Calu3 (cell line): ENCODE measurements around the gene NXPH4. TPM values are rescaled to one million over a fixed set of nuclear protein-coding genes. Genes with fewer than 3 reads are reported as not detected.
A peak's percentile ranks its signal among the peaks of the same experiment; 100 is the strongest.

Experiments
- BruUV-seq: library from RNA; stranded (reverse); fragments of 400-500 nt; replicated peaks from 2 replicates; lab custom pipeline; 2021; lab: Mats Ljungman, UMichigan
- CTCF ChIA-PET: fragments of 300-600 bp; sonication (Branson Sonifier 250); formaldehyde crosslinking; loops from one replicate; lab custom pipeline; 2022; ENCODE audit warnings: antibody characterized with exemption; lab: Charles Lee
- DNase-seq: peaks from one replicate; pipeline ENCODE4 v3.0.0; 2022
- H3K27ac Mint-ChIP-seq: one replicate; pipeline ENCODE4 v1.8.0; 2022; ENCODE audit warnings: mixed read lengths; ENCODE audit not compliant: unreplicated experiment
- H3K27me3 Mint-ChIP-seq: one replicate; pipeline ENCODE4 v1.8.0; 2022; ENCODE audit warnings: mixed read lengths; ENCODE audit not compliant: unreplicated experiment
- H3K36me3 Mint-ChIP-seq: one replicate; pipeline ENCODE4 v1.8.0; 2022; ENCODE audit warnings: mild to moderate bottlenecking, moderate library complexity, mixed read lengths; ENCODE audit not compliant: insufficient read depth, unreplicated experiment
- H3K4me1 Mint-ChIP-seq: one replicate; pipeline ENCODE4 v1.8.0; 2022; ENCODE audit warnings: mild to moderate bottlenecking, low read depth, mixed read lengths; ENCODE audit not compliant: unreplicated experiment
- H3K4me3 Mint-ChIP-seq: one replicate; pipeline ENCODE4 v1.8.0; 2022; ENCODE audit warnings: mild to moderate bottlenecking, low read depth, moderate library complexity, mixed read lengths; ENCODE audit not compliant: unreplicated experiment
- H3K9me3 Mint-ChIP-seq: one replicate; pipeline ENCODE4 v1.8.0; 2022; ENCODE audit warnings: low read depth, mixed read lengths; ENCODE audit not compliant: unreplicated experiment
- CTCF ChIP-seq: fragments of 200-600 bp; IDR thresholded peaks from one replicate; pipeline ENCODE4 v1.8.0; 2022; ENCODE audit warnings: antibody characterized with exemption; ENCODE audit not compliant: unreplicated experiment
- intact Hi-C: fragments of 100-400 bp; cut with micrococcal nuclease; formaldehyde crosslinking; loops from one replicate; pipeline ENCODE4 v1.10.0; 2022; ENCODE audit not compliant: unreplicated experiment
- total RNA-seq: library from RNA; stranded (reverse); gene quantifications from 2 replicates; pipeline ENCODE4 v1.2.3, GENCODE V29; 2022

The NXPH4 gene
- total RNA-seq, 1 experiment from 2014 or later, result 4.1 TPM

GRCh38 chr12:57180321-57180989 lies 36.1 kb upstream of the NXPH4 start:
- TF ChIP-seq CTCF, result no peak
- Mint-ChIP-seq H3K36me3 (peaks cover 4% of the 10 kb centered on the region), H3K4me1 (no peaks in the 10 kb centered on the region), H3K4me3 (no peak overlapping the region), H3K27ac (no peak overlapping the region), H3K27me3 (no peaks in the 10 kb centered on the region), H3K9me3 (no peaks in the 10 kb centered on the region)
- no TSS peak for BruUV-seq
- no peak for DNase-seq
- intact Hi-C loops, result loop anchor here (5.0 kb wide), 1 partner anchor 113 kb away; no protein-coding TSS in a partner anchor
- CTCF ChIA-PET, result interaction anchor here (0.6 to 6.0 kb wide), 3 partner anchors 53 to 63 kb away, joined by 4 to 39 read pairs (median 24); partner anchors contain the start of gene LRP1

- BruUV-seq, result no TSS peak
- intact Hi-C loops, result loop anchor here (5.0 kb wide), 1 partner anchor 114 kb away; no protein-coding TSS in a partner anchor
- CTCF ChIA-PET, result interaction anchor here (0.6 to 6.0 kb wide), 3 partner anchors 53 to 62 kb away, joined by 4 to 39 read pairs (median 24); partner anchors contain the start of gene LRP1
- no peak for DNase-seq
- Mint-ChIP-seq H3K36me3 (peaks cover 4% of the 10 kb centered on the region), H3K9me3 (no peaks in the 10 kb centered on the region), H3K27me3 (no peaks in the 10 kb centered on the region), H3K4me3 (no peak overlapping the region), H3K27ac (no peak overlapping the region), H3K4me1 (no peaks in the 10 kb centered on the region)
- no peak for TF ChIP-seq CTCF
Observed at GRCh38 chr12:57181072-57181471, 35.5 kb upstream of the NXPH4 start.

GRCh38 chr12:57181561-57182155 lies 34.9 kb upstream of the NXPH4 start:
- no peak for TF ChIP-seq CTCF
- Mint-ChIP-seq H3K27me3 (no peaks in the 10 kb centered on the region), H3K9me3 (no peaks in the 10 kb centered on the region), H3K27ac (no peak overlapping the region), H3K36me3 (peaks cover 4% of the 10 kb centered on the region), H3K4me1 (no peaks in the 10 kb centered on the region), H3K4me3 (no peak overlapping the region)
- no peak for DNase-seq
- no TSS peak for BruUV-seq
- intact Hi-C loops, result loop anchor here (2.0 to 5.0 kb wide), 2 partner anchors 114 to 173 kb away; no protein-coding TSS in a partner anchor
- CTCF ChIA-PET, result interaction anchor here (3.9 to 6.0 kb wide), 2 partner anchors 54 to 58 kb away, joined by 24 to 39 read pairs; partner anchors contain the start of gene LRP1

- no peaks in the 10 kb centered on the region for H3K9me3 Mint-ChIP-seq
- H3K36me3 Mint-ChIP-seq, result peaks cover 4% of the 10 kb centered on the region
- no peaks in the 10 kb centered on the region for H3K4me1 Mint-ChIP-seq
- CTCF ChIA-PET, result interaction anchor here (0.5 to 6.0 kb wide), 9 partner anchors 9 to 114 kb away, joined by 3 to 39 read pairs (median 8); partner anchors contain the start of genes LRP1 and NAB2
- intact Hi-C loops, result loop anchor here (1.0 to 5.0 kb wide), 3 partner anchors 59 to 174 kb away; no protein-coding TSS in a partner anchor
- no peak overlapping the region for H3K27ac Mint-ChIP-seq
- no peak overlapping the region for H3K4me3 Mint-ChIP-seq
- TF ChIP-seq CTCF, result peak; percentile 83
- BruUV-seq, result no TSS peak
- DNase-seq, result peak; percentile 93
- H3K27me3 Mint-ChIP-seq, result peaks cover 9% of the 10 kb centered on the region
Observed at GRCh38 chr12:57182918-57183575, 33.5 kb upstream of the NXPH4 start.
